ENCODE measurements around the gene KCNMA1.

KCNMA1 gene

GRCh38 chr10:77103213-77103612 lies 534.4 kb downstream of the KCNMA1 start:
- no peak overlapping the region for H3K23ac ChIP-seq (ENCODE audit: low read length in 2 of 2)
- H3K4me1 ChIP-seq (ENCODE audit: control insufficient read depth, insufficient read depth, low read depth, low read length): peaks cover 5% of the 10 kb centered on the region
- no peak overlapping the region for H3K4me2 ChIP-seq (ENCODE audit: low read length, poor library complexity, severe bottlenecking)
- peaks cover 1% of the 10 kb centered on the region for H3K79me1 ChIP-seq (replicated peaks; ENCODE audit: low read length, poor library complexity, severe bottlenecking)
- H2BK15ac ChIP-seq (ENCODE audit: low read depth, poor library complexity, severe bottlenecking): no peak overlapping the region
- H3K18ac ChIP-seq (ENCODE audit: low read depth in 1 of 2, low read length in 2 of 2): no peak overlapping the region
- no peak overlapping the region for H2BK5ac ChIP-seq (ENCODE audit: low read depth, low read length, poor library complexity, severe bottlenecking)
- H2BK120ac ChIP-seq (ENCODE audit: low read depth, low read length): no peak overlapping the region
- WGBS: 93% methylated on average over 4 of the region's 4 CpGs
- H3K27me3 ChIP-seq (ENCODE audit: control insufficient read depth in 1 of 2, insufficient read depth in 1 of 2, low read length in 2 of 2): no peaks in the 10 kb centered on the region
- H2AK5ac ChIP-seq (ENCODE audit: low read length, severe bottlenecking): no peak overlapping the region
- no peak overlapping the region for H3K9ac ChIP-seq (ENCODE audit: low read length)
- H3K9me3 ChIP-seq (ENCODE audit: control insufficient read depth, low read length): no peaks in the 10 kb centered on the region
- H2AFZ ChIP-seq (ENCODE audit: low read depth, low read length): no peak overlapping the region
- peaks cover 0 to 2% of the 10 kb centered on the region in 2 experiments for H3K36me3 ChIP-seq (ENCODE audit: control insufficient read depth in 1 of 2, insufficient read depth in 2 of 2, low read depth in 1 of 2, low read length in 2 of 2)
- no peak overlapping the region for H4K8ac ChIP-seq (ENCODE audit: low read length)
- DNase-seq: no peak
- no peak overlapping the region for H3K27ac ChIP-seq (ENCODE audit: low read length, poor library complexity, severe bottlenecking)
- H3K14ac ChIP-seq (ENCODE audit: low read length in 2 of 2): no peak overlapping the region
- no peak overlapping the region for H3K4ac ChIP-seq (ENCODE audit: low read depth in 1 of 2, low read length in 2 of 2)
- no peak overlapping the region for H4K91ac ChIP-seq (ENCODE audit: low read length)
- H3K4me3 ChIP-seq (ENCODE audit: insufficient read depth in 1 of 2, low read depth in 1 of 2, low read length in 2 of 2): no peak overlapping the region
- H2BK12ac ChIP-seq (ENCODE audit: low read length in 2 of 2): no peak overlapping the region

- peaks cover 5% of the 10 kb centered on the region for H3K4me1 ChIP-seq (ENCODE audit: control insufficient read depth, insufficient read depth, low read depth, low read length)
- WGBS: 97% methylated on average over 5 of the region's 5 CpGs
- H3K4me2 ChIP-seq (ENCODE audit: low read length, poor library complexity, severe bottlenecking): no peak overlapping the region
These were observed 536.3 kb downstream of the KCNMA1 start for GRCh38 chr10:77101341-77101740.

DNA sequence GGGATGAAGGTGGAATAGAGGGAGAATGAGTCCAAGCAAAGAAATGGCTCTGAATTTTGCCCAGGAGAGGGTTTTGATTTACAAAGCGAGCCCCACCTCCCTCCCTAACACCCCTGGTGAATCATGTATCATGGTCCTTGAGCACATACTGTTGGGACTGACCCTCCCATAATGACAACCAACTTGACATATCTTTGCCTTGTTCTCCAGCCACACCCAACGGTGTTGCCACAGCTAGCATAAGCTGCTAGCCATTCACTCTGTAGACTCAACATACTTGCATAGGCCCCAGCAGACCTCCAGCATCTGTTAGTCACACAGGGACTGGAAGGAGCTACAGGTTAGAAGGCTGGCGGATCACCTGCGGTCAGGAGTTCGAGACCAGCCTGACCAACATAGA lies 538.5 kb downstream of the KCNMA1 start:
- Histone ChIP-seq H3K27ac (ENCODE audit: low read length, poor library complexity, severe bottlenecking) (no peak overlapping the region), H2BK12ac (ENCODE audit: low read length in 2 of 2) (no peak overlapping the region), H3K4me3 (ENCODE audit: insufficient read depth in 1 of 2, low read depth in 1 of 2, low read length in 2 of 2) (no peak overlapping the region), H3K79me1 (replicated peaks; ENCODE audit: low read length, poor library complexity, severe bottlenecking) (no peaks in the 10 kb centered on the region), H3K9ac (ENCODE audit: low read length) (no peak overlapping the region), H2BK120ac (ENCODE audit: low read depth, low read length) (no peak overlapping the region), H2BK5ac (ENCODE audit: low read depth, low read length, poor library complexity, severe bottlenecking) (no peak overlapping the region), H3K27me3 (ENCODE audit: control insufficient read depth in 1 of 2, insufficient read depth in 1 of 2, low read length in 2 of 2) (no peaks in the 10 kb centered on the region), H3K14ac (ENCODE audit: low read length in 2 of 2) (no peak overlapping the region), H2BK15ac (ENCODE audit: low read depth, poor library complexity, severe bottlenecking) (no peak overlapping the region), H4K91ac (ENCODE audit: low read length) (no peak overlapping the region), H3K23ac (ENCODE audit: low read length in 2 of 2) (no peak overlapping the region), H3K36me3 (ENCODE audit: control insufficient read depth in 1 of 2, insufficient read depth in 2 of 2, low read depth in 1 of 2, low read length in 2 of 2) (peaks cover 0 to 2% of the 10 kb centered on the region in 2 experiments), H3K4me2 (ENCODE audit: low read length, poor library complexity, severe bottlenecking) (no peak overlapping the region), H3K4me1 (ENCODE audit: control insufficient read depth, insufficient read depth, low read depth, low read length) (no peaks in the 10 kb centered on the region), H3K18ac (ENCODE audit: low read depth in 1 of 2, low read length in 2 of 2) (no peak overlapping the region), H3K4ac (ENCODE audit: low read depth in 1 of 2, low read length in 2 of 2) (no peak overlapping the region), H2AFZ (ENCODE audit: low read depth, low read length) (no peak overlapping the region), H3K9me3 (ENCODE audit: control insufficient read depth, low read length) (no peaks in the 10 kb centered on the region), H2AK5ac (ENCODE audit: low read length, severe bottlenecking) (no peak overlapping the region), H4K8ac (ENCODE audit: low read length) (no peak overlapping the region)
- WGBS: 100% methylated on average over 2 of the region's 5 CpGs
- DNase-seq: no peak

More at GRCh38 chr10:77101341-77101740, 536.3 kb downstream of the KCNMA1 start:
- Histone ChIP-seq H3K9ac (ENCODE audit: low read length) (no peak overlapping the region), H3K18ac (ENCODE audit: low read depth in 1 of 2, low read length in 2 of 2) (no peak overlapping the region), H3K14ac (ENCODE audit: low read length in 2 of 2) (no peak overlapping the region), H3K23ac (ENCODE audit: low read length in 2 of 2) (no peak overlapping the region), H2BK12ac (ENCODE audit: low read length in 2 of 2) (no peak overlapping the region), H2BK120ac (ENCODE audit: low read depth, low read length) (no peak overlapping the region), H2BK5ac (ENCODE audit: low read depth, low read length, poor library complexity, severe bottlenecking) (no peak overlapping the region), H3K4ac (ENCODE audit: low read depth in 1 of 2, low read length in 2 of 2) (no peak overlapping the region), H3K4me3 (ENCODE audit: insufficient read depth in 1 of 2, low read depth in 1 of 2, low read length in 2 of 2) (no peak overlapping the region), H3K27ac (ENCODE audit: low read length, poor library complexity, severe bottlenecking) (no peak overlapping the region), H3K9me3 (ENCODE audit: control insufficient read depth, low read length) (no peaks in the 10 kb centered on the region), H3K36me3 (ENCODE audit: control insufficient read depth in 1 of 2, insufficient read depth in 2 of 2, low read depth in 1 of 2, low read length in 2 of 2) (no peaks in the 10 kb centered on the region), H4K8ac (ENCODE audit: low read length) (no peak overlapping the region), H3K79me1 (replicated peaks; ENCODE audit: low read length, poor library complexity, severe bottlenecking) (no peaks in the 10 kb centered on the region), H4K91ac (ENCODE audit: low read length) (no peak overlapping the region), H2AFZ (ENCODE audit: low read depth, low read length) (no peak overlapping the region), H2AK5ac (ENCODE audit: low read length, severe bottlenecking) (no peak overlapping the region), H2BK15ac (ENCODE audit: low read depth, poor library complexity, severe bottlenecking) (no peak overlapping the region), H3K27me3 (ENCODE audit: control insufficient read depth in 1 of 2, insufficient read depth in 1 of 2, low read length in 2 of 2) (no peaks in the 10 kb centered on the region)
- no peak for DNase-seq

DNA sequence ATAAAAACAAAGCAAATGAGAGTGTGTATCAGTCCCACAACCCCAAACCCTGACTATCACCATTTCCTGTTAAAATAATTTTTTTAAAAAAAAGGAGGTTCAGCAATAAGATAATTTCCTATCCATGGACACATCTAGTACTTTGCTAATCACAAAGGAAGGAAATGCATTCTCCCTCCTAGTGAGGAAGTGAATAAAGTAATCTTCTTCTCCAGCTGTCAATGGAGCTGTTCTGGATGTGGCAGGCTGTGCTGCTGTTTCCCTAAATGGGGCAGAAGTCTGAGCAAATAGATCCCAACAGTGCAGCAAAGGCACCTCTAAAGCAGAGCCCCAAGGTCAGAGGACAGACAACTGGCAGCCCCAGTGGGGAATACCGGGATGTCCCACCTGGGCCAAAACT lies 540.0 kb downstream of the KCNMA1 start:
- Histone ChIP-seq H2BK12ac (ENCODE audit: low read length in 2 of 2) (no peak overlapping the region), H2AK5ac (ENCODE audit: low read length, severe bottlenecking) (no peak overlapping the region), H3K27me3 (ENCODE audit: control insufficient read depth in 1 of 2, insufficient read depth in 1 of 2, low read length in 2 of 2) (no peaks in the 10 kb centered on the region), H4K8ac (ENCODE audit: low read length) (no peak overlapping the region), H3K23ac (ENCODE audit: low read length in 2 of 2) (no peak overlapping the region), H3K79me1 (replicated peaks; ENCODE audit: low read length, poor library complexity, severe bottlenecking) (no peaks in the 10 kb centered on the region), H3K9me3 (ENCODE audit: control insufficient read depth, low read length) (no peaks in the 10 kb centered on the region), H3K9ac (ENCODE audit: low read length) (no peak overlapping the region), H3K4me2 (ENCODE audit: low read length, poor library complexity, severe bottlenecking) (no peak overlapping the region), H3K4me1 (ENCODE audit: control insufficient read depth, insufficient read depth, low read depth, low read length) (no peaks in the 10 kb centered on the region), H3K27ac (ENCODE audit: low read length, poor library complexity, severe bottlenecking) (no peak overlapping the region), H4K91ac (ENCODE audit: low read length) (no peak overlapping the region), H3K36me3 (ENCODE audit: control insufficient read depth in 1 of 2, insufficient read depth in 2 of 2, low read depth in 1 of 2, low read length in 2 of 2) (peaks cover 0 to 5% of the 10 kb centered on the region in 2 experiments), H2BK15ac (ENCODE audit: low read depth, poor library complexity, severe bottlenecking) (no peak overlapping the region), H3K4me3 (ENCODE audit: insufficient read depth in 1 of 2, low read depth in 1 of 2, low read length in 2 of 2) (no peak overlapping the region), H2BK120ac (ENCODE audit: low read depth, low read length) (no peak overlapping the region), H3K18ac (ENCODE audit: low read depth in 1 of 2, low read length in 2 of 2) (no peak overlapping the region), H3K4ac (ENCODE audit: low read depth in 1 of 2, low read length in 2 of 2) (no peak overlapping the region), H2BK5ac (ENCODE audit: low read depth, low read length, poor library complexity, severe bottlenecking) (no peak overlapping the region), H3K14ac (ENCODE audit: low read length in 2 of 2) (no peak overlapping the region), H2AFZ (ENCODE audit: low read depth, low read length) (no peak overlapping the region)
- no peak for DNase-seq
- WGBS: 95% methylated on average over 1 of the region's 1 CpG

Data from mesenchymal stem cell (in vitro differentiated cells and primary cell).